SHP77 treated with DMSO at 0.1 percent for 48 hours (cell line): ENCODE results near the gene USP3.

Experiments used
- DNase-seq: peaks from one replicate; lab custom pipeline; 2025; lab: John Stamatoyannopoulos, UW

USP3 gene

GRCh38 chr15:63504247-63504978 is at the start of gene USP3:
TSS of gene USP3 (plus strand) at chr15:63504593. CDS start at chr15:63504740, 147 bp downstream.
- DNase-seq = peak; percentile 59

- no peak for DNase-seq
Observed at GRCh38 chr15:63456258-63456657, 48.1 kb upstream of the USP3 start.

GRCh38 chr15:63457379-63457778 is 47.0 kb upstream of the USP3 start:
- DNase-seq = no peak

- no peak for DNase-seq
Observed at GRCh38 chr15:63458026-63458425, 46.4 kb upstream of the USP3 start.

GRCh38 chr15:63458794-63459395 is 45.5 kb upstream of the USP3 start:
- DNase-seq = no peak

GRCh38 chr15:63460210-63461155 is 43.9 kb upstream of the USP3 start:
- no peak for DNase-seq

- no peak for DNase-seq
Observed at GRCh38 chr15:63461230-63461985, 43.0 kb upstream of the USP3 start.

GRCh38 chr15:63462088-63462487 is 42.3 kb upstream of the USP3 start:
- no peak for DNase-seq

- DNase-seq = no peak
Observed at GRCh38 chr15:63463036-63463435, 41.4 kb upstream of the USP3 start.

GRCh38 chr15:63463793-63464192 is 40.6 kb upstream of the USP3 start:
- DNase-seq = no peak

- no peak for DNase-seq
Observed at GRCh38 chr15:63465104-63465503, 39.3 kb upstream of the USP3 start.

- DNase-seq = peak; percentile 26
Observed at GRCh38 chr15:63466378-63467192, 37.8 kb upstream of the USP3 start.

- DNase-seq = no peak
Observed at GRCh38 chr15:63469190-63469589, 35.2 kb upstream of the USP3 start.

GRCh38 chr15:63469984-63470383 is 34.4 kb upstream of the USP3 start:
- no peak for DNase-seq

- DNase-seq = no peak
Observed at GRCh38 chr15:63473007-63473748, 31.2 kb upstream of the USP3 start.

- no peak for DNase-seq
Observed at GRCh38 chr15:63473749-63473998, 30.7 kb upstream of the USP3 start.

GRCh38 chr15:63473999-63474809 is 30.2 kb upstream of the USP3 start:
- DNase-seq = no peak

GRCh38 chr15:63474810-63475316 is 29.5 kb upstream of the USP3 start:
- no peak for DNase-seq

GRCh38 chr15:63475707-63476106 is 28.7 kb upstream of the USP3 start:
- DNase-seq = no peak

GRCh38 chr15:63476229-63476632 is 28.2 kb upstream of the USP3 start:
- no peak for DNase-seq
